Activated T-cell treated with anti-CD3 and anti-CD28 coated beads, Interleukin-2, amount 50 U/mL, for 72 hours (primary cell): ENCODE data around the gene TSPEAR. TPM values are rescaled to one million over a fixed set of nuclear protein-coding genes. Genes with fewer than 3 reads are reported as not detected.

ENCODE experiments used
- ATAC-seq, 2 donors: fragments of 150-1000 bp; cut with Tn5 transposase; replicated peaks in 1 of 2; 2 replicates each; pipeline ENCODE4 v1.10.0; 2021; ENCODE audit warnings: moderate library complexity in 2 of 2, mild to moderate bottlenecking in 1 of 2
- DNase-seq, 2 donors: peaks; one replicate each; pipeline ENCODE4 v3.0.0; 2021 to 2022; ENCODE audit warnings: mixed read lengths in 1 of 2
- H3K27ac Mint-ChIP-seq: one replicate; pipeline ENCODE4 v1.8.0; 2022; ENCODE audit warnings: mild to moderate bottlenecking, moderate library complexity, mixed read lengths
- H3K27me3 Mint-ChIP-seq: one replicate; pipeline ENCODE4 v1.8.0; 2022; ENCODE audit warnings: low read depth, mixed read lengths
- H3K36me3 Mint-ChIP-seq, 2 donors: one replicate each; pipeline ENCODE4 v1.8.0; 2022; ENCODE audit warnings: mixed read lengths in 2 of 2, mild to moderate bottlenecking in 1 of 2; ENCODE audit not compliant: insufficient read depth in 2 of 2
- H3K4me1 Mint-ChIP-seq: one replicate; pipeline ENCODE4 v1.8.0; 2022; ENCODE audit warnings: low read depth, mixed read lengths
- H3K4me3 Mint-ChIP-seq, 2 donors: one replicate each; pipeline ENCODE4 v1.8.0; 2022; ENCODE audit warnings: mild to moderate bottlenecking in 2 of 2, mixed read lengths in 2 of 2, moderate library complexity in 2 of 2
- H3K9me3 Mint-ChIP-seq, 2 donors: one replicate each; pipeline ENCODE4 v1.8.0; 2022; ENCODE audit warnings: mixed read lengths in 2 of 2
- total RNA-seq, 2 donors: library from RNA; stranded (reverse); gene quantifications; one replicate each; pipeline ENCODE4 v1.2.3, GENCODE V29; 2022

Gene TSPEAR
- total RNA-seq, 2 donors from 2014 or later = not detected

DNA sequence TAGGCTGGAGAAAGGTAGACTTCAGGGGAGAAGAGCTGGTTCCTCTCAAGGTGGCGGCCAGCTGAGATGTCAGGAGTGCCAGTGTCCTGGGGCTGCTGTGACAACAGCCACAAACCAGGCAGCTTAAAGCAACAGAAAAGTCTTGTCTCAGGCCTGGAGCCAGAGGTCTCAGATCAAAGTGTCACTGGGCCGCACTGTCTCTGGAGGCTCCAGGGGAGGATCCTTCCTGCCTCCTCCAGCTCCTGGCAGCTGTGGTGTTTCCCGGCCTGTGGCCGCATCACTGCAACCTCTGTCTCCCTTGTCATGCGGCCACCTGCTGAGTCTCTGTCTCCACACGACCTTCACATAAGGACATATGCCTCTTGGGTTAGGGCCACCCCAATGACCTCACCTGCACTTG lies 24.4 kb upstream of the TSPEAR start:
- Mint-ChIP-seq H3K9me3 (no peaks in the 10 kb centered on the region), H3K27me3 (no peaks in the 10 kb centered on the region), H3K36me3 (no peaks in the 10 kb centered on the region), H3K27ac (no peak overlapping the region), H3K4me1 (no peaks in the 10 kb centered on the region), H3K4me3 (no peak overlapping the region)
- no peak for ATAC-seq
- no peak for DNase-seq

DNA sequence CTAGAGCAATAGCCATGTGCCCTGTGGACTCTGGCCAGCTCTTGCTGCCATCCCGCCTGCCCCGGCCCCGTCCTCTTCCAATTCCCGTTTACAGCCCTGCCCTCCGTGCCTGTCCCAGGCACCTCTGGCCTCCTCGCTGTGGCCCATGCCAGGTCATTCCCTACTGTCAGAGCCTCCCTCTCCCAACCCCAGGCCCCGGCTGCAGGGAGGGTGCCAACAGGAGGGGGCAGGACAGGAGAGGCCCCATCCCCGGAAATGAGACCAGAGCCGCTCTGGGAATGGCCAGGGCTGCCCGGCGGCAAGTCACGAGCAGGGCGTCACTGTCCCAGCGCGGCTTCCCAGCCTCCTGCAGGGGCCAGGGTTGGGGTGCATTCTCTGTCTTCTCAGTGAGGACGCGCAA lies 23.5 kb upstream of the TSPEAR start:
- ATAC-seq = no peak
- H3K27me3 Mint-ChIP-seq = no peaks in the 10 kb centered on the region
- H3K36me3 Mint-ChIP-seq = no peaks in the 10 kb centered on the region
- no peaks in the 10 kb centered on the region for H3K9me3 Mint-ChIP-seq
- no peaks in the 10 kb centered on the region for H3K4me1 Mint-ChIP-seq
- DNase-seq = no peak
- H3K27ac Mint-ChIP-seq = no peak overlapping the region
- no peak overlapping the region for H3K4me3 Mint-ChIP-seq

DNA sequence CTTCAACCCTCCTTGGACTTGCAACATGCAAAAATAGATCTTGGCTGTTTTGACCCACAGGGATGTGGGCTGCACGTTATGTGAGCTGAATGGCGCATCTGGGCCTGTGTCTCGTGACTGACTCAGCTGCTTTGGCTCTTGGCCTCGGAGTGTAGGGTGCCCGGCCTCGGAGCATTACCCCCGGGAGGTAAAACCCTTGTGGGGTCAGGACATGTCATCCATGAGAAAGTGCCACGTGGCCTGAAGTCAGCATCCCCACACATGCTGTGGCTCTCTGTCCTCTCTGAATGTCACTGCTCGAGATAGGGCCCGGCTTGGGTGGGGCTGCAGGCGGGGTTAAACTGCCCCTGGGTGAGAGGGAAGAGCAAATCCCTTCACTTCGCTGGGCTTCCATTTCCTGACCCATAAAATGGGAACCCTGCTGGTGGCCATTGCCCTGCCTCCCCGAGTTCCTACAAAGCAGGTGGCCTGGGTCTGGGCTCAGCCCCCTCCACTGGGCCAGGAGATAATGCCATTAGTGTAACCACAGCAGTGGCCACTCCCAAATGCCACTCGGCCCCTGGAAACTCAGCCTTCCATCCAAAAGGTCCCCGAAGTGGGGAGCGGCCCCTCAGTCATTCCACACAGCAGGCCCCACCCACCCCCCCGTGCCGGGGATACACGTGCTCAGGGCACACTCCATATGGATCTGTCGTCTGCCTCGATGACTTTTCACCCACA lies 22.8 kb upstream of the TSPEAR start:
- Mint-ChIP-seq H3K4me1 (no peaks in the 10 kb centered on the region), H3K4me3 (no peak overlapping the region), H3K27me3 (no peaks in the 10 kb centered on the region), H3K36me3 (no peaks in the 10 kb centered on the region), H3K9me3 (no peaks in the 10 kb centered on the region), H3K27ac (no peak overlapping the region)
- ATAC-seq = no peak
- DNase-seq = no peak

DNA sequence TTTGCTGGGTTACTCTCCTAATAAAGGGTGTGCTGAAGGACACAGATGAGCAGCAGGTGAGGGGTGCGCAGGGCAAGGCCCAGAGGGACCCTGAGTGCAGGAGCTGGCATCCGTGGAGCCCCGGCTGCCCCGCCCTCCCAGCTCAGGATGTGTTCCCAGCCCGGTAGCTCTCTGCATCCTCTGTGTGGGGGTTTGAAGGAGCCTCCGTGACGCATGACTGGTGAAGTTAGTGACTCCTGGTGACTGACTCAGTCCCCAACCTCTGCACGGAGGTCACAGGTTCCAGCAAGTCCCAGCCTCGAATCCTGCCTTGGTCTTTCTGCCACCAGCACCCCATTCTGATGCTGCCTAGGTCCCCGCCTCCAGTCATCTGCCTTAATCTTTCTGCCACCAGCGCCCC lies 21.6 kb upstream of the TSPEAR start:
- Mint-ChIP-seq H3K4me1 (no peaks in the 10 kb centered on the region), H3K27me3 (no peaks in the 10 kb centered on the region)

DNA sequence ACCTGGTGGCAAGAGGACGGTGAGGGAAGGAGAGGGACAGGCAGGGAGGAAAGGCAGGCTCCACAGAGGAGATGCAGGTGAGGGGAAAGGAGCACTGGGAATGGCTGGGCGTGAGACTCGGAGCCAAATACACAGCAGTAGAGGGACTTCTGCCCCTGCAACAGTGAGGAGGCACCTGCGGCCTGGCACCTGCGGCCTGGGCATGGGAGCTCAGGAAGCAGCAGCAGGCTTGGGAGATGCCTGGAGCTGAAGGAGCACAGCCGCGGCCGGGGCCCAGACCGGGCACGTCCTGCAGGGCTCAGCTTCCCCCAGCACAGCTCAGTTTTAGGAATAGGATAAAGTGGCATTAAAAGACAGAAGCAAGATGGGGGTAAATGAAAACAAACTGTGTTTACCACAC lies 20.9 kb upstream of the TSPEAR start:
- no peak for ATAC-seq
- H3K36me3 Mint-ChIP-seq = no peaks in the 10 kb centered on the region
- H3K27ac Mint-ChIP-seq = no peak overlapping the region
- no peak overlapping the region for H3K4me3 Mint-ChIP-seq
- DNase-seq = no peak
- no peaks in the 10 kb centered on the region for H3K27me3 Mint-ChIP-seq
- no peaks in the 10 kb centered on the region for H3K9me3 Mint-ChIP-seq
- no peaks in the 10 kb centered on the region for H3K4me1 Mint-ChIP-seq

More for the DNA sequence above, 21.6 kb upstream of the TSPEAR start:
- Mint-ChIP-seq H3K27ac (no peak overlapping the region), H3K9me3 (no peaks in the 10 kb centered on the region), H3K4me3 (no peak overlapping the region), H3K36me3 (no peaks in the 10 kb centered on the region)
- ATAC-seq = no peak
- no peak for DNase-seq

DNA sequence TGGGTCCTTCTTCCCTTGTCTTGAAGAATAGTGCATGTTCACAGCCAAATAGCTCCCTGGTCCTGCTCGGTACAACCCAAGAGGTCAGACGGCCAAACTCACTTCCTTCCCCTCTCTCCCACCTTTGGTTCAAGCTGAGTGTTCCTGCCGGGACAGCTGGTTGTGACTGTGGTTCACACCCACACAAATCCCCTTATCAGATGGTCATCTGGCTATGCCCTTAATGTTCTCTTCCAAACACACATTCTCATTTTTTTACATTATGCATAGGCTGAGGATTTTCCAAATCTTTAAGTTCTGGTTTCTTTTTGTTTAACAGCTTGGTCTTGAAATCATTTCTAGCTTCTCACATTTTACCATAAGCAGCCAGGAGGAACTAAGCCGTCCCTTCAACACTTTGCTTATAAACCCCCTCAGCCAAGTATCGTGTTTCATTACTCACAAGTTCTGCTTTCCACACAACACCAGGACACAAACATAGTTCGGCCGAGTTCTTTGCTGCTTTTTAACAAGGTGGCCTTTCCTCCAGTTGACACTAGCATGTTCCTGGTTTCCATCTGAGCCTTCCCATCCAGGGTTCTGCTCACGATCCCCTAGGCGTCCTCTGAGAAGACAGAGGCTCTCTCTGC lies 19.7 kb upstream of the TSPEAR start:
- Mint-ChIP-seq H3K4me1 (no peaks in the 10 kb centered on the region), H3K4me3 (no peak overlapping the region), H3K27me3 (peaks cover 4% of the 10 kb centered on the region), H3K36me3 (no peaks in the 10 kb centered on the region), H3K27ac (no peak overlapping the region), H3K9me3 (no peaks in the 10 kb centered on the region)
- DNase-seq = no peak
- no peak for ATAC-seq

GRCh38 chr21:44730028-44730395 lies 18.6 kb upstream of the TSPEAR start:
- Mint-ChIP-seq H3K9me3 (no peaks in the 10 kb centered on the region), H3K4me3 (no peak overlapping the region), H3K4me1 (no peaks in the 10 kb centered on the region), H3K36me3 (no peaks in the 10 kb centered on the region), H3K27me3 (peaks cover 11% of the 10 kb centered on the region), H3K27ac (no peak overlapping the region)
- DNase-seq = no peak
- ATAC-seq = no peak

GRCh38 chr21:44729336-44730027 lies 18.1 kb upstream of the TSPEAR start:
- H3K27ac Mint-ChIP-seq = no peak overlapping the region
- ATAC-seq (no peak), DNase-seq (no peak)
- H3K4me3 Mint-ChIP-seq = no peak overlapping the region
- H3K27me3 Mint-ChIP-seq = peaks cover 11% of the 10 kb centered on the region
- no peaks in the 10 kb centered on the region for H3K36me3 Mint-ChIP-seq
- no peaks in the 10 kb centered on the region for H3K9me3 Mint-ChIP-seq
- no peaks in the 10 kb centered on the region for H3K4me1 Mint-ChIP-seq

- no peak overlapping the region for H3K27ac Mint-ChIP-seq
- H3K4me1 Mint-ChIP-seq = peaks cover 6% of the 10 kb centered on the region
- H3K4me3 Mint-ChIP-seq = no peak overlapping the region
- H3K27me3 Mint-ChIP-seq = peaks cover 17% of the 10 kb centered on the region
- H3K36me3 Mint-ChIP-seq = no peaks in the 10 kb centered on the region
- DNase-seq (no peak), ATAC-seq (no peak)
- H3K9me3 Mint-ChIP-seq = no peaks in the 10 kb centered on the region
Measured at GRCh38 chr21:44728716-44729115, 17.3 kb upstream of the TSPEAR start.

DNA sequence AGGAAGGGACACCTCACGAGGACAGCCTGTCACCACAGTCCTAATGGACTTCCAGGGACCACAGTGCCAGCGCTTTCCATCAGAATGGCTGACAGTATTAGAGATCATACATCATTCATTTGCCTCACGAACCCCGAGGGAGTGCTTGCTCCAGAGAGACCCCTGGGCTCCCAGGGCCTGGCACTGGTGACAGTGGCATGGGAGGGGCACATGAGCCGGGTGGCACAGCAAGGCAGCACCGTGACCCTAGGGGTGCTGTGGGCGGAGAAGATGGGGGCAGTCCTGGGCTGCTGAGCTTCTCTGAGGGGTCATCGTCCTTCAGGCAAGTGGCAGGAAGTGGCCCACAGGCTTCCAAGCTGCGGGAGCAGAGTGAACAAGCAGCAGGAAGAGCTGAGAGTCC lies 16.4 kb upstream of the TSPEAR start:
- H3K4me3 Mint-ChIP-seq = no peak overlapping the region
- no peaks in the 10 kb centered on the region for H3K9me3 Mint-ChIP-seq
- H3K36me3 Mint-ChIP-seq = no peaks in the 10 kb centered on the region
- H3K27ac Mint-ChIP-seq = no peak overlapping the region
- no peak for ATAC-seq
- DNase-seq = no peak
- peaks cover 25% of the 10 kb centered on the region for H3K27me3 Mint-ChIP-seq
- peaks cover 11% of the 10 kb centered on the region for H3K4me1 Mint-ChIP-seq

DNA sequence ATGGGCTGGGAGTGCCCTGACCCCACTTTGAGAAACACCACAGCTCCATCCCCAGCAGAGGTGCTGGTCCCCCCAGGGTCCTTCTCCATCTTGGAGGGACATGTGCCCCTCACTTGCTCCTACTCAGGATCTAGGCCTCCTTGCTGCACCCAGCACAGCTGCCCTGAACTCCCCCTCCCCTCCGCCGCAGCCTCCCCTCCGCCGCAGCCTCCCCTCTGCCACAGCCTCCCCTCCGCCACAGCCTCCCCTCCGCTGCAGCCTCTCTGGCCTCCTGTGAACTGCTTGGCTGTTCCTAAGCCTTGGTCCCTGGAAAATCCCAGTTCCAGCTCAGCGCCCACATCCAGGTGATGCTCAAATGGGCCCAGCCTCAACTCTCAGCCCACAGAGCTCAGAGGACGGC lies 15.9 kb upstream of the TSPEAR start:
- Mint-ChIP-seq H3K4me1 (peaks cover 11% of the 10 kb centered on the region), H3K36me3 (no peaks in the 10 kb centered on the region), H3K9me3 (no peaks in the 10 kb centered on the region), H3K27me3 (peaks cover 30% of the 10 kb centered on the region), H3K4me3 (no peak overlapping the region), H3K27ac (no peak overlapping the region)
- no peak for ATAC-seq
- DNase-seq = no peak

DNA sequence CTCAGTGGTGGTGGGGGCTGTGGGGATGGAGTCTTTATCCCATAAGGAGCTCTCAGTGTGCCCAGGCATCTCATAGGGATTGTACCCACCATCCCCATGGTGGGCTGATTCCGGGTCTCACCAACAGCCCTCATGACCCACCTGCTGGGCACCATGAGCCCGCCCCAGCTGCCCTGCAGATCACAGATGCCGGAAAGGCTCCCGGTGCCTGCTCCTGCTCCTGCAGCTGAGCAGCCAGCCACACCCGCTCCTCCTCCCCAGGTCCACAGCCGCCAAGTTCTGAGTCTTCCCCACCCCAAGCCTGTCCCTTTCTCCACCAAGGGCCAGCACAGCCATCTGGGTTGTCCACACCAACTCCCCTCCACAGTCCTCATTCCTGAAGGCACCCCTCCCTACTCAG lies 15.5 kb upstream of the TSPEAR start:
- H3K27me3 Mint-ChIP-seq = peaks cover 30% of the 10 kb centered on the region
- no peaks in the 10 kb centered on the region for H3K36me3 Mint-ChIP-seq
- ATAC-seq = no peak
- no peaks in the 10 kb centered on the region for H3K9me3 Mint-ChIP-seq
- H3K27ac Mint-ChIP-seq = no peak overlapping the region
- peaks cover 11% of the 10 kb centered on the region for H3K4me1 Mint-ChIP-seq
- no peak overlapping the region for H3K4me3 Mint-ChIP-seq
- no peak for DNase-seq

GRCh38 chr21:44724926-44725325 lies 13.6 kb upstream of the TSPEAR start:
- no peak overlapping the region for H3K4me3 Mint-ChIP-seq

More at GRCh38 chr21:44724926-44725325, 13.6 kb upstream of the TSPEAR start:
- no peak for DNase-seq
- Mint-ChIP-seq H3K27ac (no peak overlapping the region), H3K27me3 (peaks cover 35% of the 10 kb centered on the region), H3K9me3 (no peaks in the 10 kb centered on the region), H3K36me3 (no peaks in the 10 kb centered on the region), H3K4me1 (peaks cover 11% of the 10 kb centered on the region)
- no peak for ATAC-seq
